ENCODE data around the gene PRKACA.

The PRKACA gene

DNA sequence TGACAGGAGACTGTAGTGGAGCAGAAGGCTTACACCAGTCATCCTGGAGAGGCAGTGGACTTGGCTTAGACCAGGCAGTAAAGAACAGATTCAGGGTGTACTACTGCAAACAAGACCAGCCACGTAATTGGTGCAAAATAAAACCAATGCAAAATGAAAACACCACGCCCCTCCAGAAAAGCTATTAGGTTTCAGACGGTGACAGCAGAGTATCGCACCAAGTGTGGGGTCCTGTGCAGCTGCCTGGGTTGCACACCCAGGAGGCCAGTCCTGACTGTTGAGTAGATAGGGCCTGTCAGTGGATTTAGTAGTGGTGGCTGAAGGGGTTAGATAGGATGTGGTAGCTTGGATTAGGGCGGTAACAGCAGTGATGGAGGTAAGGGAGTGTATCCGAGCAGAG, 5.4 kb upstream of the PRKACA start:
- TF ChIP-seq, protein P1, sequence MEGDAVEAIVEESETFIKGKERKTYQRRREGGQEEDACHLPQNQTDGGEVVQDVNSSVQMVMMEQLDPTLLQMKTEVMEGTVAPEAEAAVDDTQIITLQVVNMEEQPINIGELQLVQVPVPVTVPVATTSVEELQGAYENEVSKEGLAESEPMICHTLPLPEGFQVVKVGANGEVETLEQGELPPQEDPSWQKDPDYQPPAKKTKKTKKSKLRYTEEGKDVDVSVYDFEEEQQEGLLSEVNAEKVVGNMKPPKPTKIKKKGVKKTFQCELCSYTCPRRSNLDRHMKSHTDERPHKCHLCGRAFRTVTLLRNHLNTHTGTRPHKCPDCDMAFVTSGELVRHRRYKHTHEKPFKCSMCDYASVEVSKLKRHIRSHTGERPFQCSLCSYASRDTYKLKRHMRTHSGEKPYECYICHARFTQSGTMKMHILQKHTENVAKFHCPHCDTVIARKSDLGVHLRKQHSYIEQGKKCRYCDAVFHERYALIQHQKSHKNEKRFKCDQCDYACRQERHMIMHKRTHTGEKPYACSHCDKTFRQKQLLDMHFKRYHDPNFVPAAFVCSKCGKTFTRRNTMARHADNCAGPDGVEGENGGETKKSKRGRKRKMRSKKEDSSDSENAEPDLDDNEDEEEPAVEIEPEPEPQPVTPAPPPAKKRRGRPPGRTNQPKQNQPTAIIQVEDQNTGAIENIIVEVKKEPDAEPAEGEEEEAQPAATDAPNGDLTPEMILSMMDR (IDR thresholded peaks at IDR 0.05; ENCODE audit: insufficient read depth, missing control alignments): no peak
- FAIRE-seq (no peak), DNase-seq (ENCODE audit: insufficient read length, low spot score) (no peak)

DNA sequence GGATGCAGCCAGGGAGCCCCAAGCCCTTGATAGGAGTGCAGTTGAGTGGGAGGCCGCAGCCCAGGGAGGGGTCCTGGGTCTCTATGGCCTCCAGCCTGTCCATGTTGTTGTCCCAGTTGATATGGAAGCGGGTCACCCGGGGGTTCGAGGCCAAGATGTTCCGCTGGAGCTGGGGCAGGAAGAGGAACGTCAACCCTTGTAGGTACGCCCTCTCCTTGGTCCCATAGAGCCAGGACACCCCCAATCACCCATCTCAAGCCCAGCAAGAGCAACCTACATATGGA, 2.9 kb upstream of the PRKACA start:
- FAIRE-seq (no peak), DNase-seq (ENCODE audit: insufficient read length, low spot score) (no peak)
- TF ChIP-seq, protein P1 (IDR thresholded peaks at IDR 0.05; ENCODE audit: insufficient read depth, missing control alignments): no peak

DNA sequence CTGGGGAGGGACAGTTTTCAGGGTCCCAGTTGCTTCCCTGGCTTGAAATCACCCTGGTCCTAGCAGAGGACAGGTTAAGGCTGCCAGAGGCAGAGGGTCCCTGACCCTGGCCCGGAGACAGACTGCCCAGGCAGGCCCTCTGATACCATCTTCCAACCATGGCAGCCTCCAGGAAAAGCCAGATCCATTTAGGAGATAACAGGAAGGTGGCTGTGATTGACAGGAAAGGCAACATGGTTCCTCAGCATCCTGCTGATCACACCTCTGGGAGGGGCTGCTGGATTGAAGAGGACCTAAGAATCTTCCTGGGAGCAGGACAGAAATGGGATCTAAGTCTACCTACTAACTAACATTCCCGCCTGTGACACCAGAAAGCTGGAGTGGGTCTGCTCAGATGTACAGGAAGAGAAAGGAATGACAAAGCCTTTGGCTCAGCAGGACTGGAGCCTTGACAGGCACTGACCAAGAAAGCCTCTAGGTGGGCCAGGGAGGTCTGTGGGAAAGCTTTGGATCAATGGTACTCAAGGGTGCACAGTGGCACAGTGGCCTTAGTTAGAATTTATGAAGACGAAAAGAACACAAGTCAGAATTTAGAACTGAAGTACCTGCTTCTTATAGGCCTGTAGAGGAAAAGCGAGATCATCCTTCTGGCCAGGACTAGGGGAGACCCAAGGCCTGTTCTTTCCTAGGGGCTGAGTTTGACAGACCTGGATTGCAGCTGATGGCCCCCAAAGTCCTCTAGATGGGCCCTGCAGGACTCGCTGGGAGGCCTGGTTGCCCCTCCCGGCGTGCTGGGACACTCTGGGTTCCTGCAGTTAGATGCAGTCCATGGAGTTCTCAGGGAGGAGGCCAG, 2.3 kb upstream of the PRKACA start:
- TF ChIP-seq, protein P1 (IDR thresholded peaks at IDR 0.05; ENCODE audit: insufficient read depth, missing control alignments): no peak
- DNase-seq (ENCODE audit: insufficient read length, low spot score) (no peak), FAIRE-seq (no peak)

DNA sequence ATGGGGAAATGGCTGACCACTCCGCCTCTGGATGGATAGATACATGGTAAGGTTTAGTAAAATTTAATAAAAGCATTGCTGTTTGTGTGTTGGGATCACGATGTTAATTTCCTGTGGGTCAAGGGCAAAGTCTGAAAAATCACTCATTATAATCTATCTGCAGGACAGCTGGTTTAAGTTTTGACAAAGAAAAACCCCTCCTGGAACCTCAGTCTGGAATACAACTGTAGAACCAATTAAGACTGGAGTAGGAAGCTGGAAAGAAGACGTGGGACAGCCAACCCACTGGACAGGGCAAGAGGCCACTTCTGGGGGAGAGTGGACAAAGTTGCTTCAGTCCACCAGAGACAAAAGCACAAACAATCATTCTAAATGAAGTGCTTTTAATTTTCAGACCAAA, 1.6 kb upstream of the PRKACA start:
- DNase-seq (ENCODE audit: insufficient read length, low spot score) (no peak), FAIRE-seq (no peak)
- TF ChIP-seq, protein P1 (IDR thresholded peaks at IDR 0.05; ENCODE audit: insufficient read depth, missing control alignments): no peak

DNA sequence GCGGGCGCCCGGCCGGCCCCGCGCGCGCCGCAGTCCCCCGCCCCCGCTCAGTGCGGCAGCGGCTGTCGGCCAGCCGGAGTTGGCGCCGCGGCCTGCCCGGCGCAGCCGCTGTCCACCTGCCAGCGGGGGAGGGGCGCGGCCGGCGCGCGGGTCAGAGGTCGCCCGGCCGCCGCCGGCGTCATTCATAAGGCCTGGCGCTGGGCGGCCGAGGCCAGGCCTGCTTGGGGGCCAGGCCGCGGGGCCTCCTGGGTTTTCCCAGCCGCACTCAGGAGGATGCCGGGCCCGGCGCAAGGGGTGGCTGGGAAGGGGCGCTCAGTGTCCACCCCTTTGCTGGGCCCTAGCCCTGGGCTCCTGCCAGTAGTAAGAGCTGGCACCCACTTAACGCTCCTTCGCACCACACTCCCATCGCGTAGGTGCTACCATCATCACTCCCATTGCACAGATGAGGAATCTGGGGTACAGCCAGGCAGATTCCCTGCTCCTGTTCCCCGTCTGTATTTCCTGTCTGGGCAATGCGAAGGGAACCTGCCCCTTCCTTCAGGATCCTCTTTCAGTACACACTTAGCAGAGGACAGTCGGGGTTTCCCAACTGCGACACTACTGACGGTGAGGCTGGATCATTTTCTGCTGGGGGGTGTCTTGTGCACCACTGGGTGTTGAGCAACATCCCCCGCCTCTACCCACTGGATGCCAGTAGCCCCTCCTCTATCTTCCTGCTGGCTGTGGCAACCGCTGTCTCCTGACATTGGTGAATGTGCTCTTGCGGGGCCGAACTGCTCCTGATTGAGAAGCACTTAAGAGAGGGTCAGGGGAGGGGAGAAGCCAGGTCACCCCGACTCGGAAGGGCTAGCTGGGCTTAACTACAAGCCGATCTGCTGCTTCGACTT, 846 bp upstream of the PRKACA start:
- FAIRE-seq (no peak), DNase-seq (ENCODE audit: insufficient read length, low spot score) (no peak)
- TF ChIP-seq, protein P1 (IDR thresholded peaks at IDR 0.05; ENCODE audit: insufficient read depth, missing control alignments): no peak

DNA sequence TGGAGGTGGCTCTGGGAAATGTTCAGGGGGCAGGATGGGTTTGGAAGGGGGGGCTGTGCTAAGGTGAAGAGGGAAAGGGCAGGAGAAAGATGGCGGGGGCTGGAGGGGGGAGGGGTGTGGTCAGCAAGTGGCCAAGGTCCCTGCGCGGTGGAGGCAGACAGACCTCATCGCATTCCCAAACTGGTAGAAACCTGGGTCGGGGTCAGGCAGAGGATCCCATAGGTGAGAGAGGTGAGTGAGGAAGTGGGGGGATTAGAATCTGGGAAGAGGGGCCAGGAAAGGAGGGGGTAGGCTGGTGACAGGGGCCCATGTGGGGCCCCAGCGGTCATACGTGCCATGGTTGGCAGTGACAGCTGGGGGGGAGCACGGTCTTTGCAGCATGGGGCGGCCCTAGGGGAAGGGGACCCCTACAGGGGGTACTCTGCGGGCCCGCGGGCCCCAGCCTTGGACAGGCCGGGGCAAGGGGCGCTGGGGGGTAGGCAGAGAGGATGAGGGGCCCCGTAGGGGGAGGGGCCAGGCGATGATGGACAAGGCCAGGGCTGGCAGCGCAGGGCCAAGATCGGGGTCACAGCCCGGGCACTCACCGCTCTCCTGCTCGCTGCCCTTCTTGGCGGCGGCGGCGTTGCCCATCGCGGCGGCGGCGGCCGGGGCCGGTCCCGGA, 514 bp downstream of the PRKACA start:
- TF ChIP-seq, protein P1 (IDR thresholded peaks at IDR 0.05; ENCODE audit: insufficient read depth, missing control alignments): no peak
- FAIRE-seq: no peak
- DNase-seq (ENCODE audit: insufficient read length, low spot score): no peak
